GM23338 (cell line): Measurements from ENCODE around the gene KIF18B.

Source experiments
- CREB1 ChIP-seq: fragments of 250-450 bp; sonication (Bioruptor Pico); IDR thresholded peaks from 2 replicates; pipeline ENCODE4 v1.5.0; 2020; ENCODE audit warnings: low read depth, mild to moderate bottlenecking, moderate library complexity
- CTCF ChIP-seq, 2 experiments: fragments of 200-600 bp in 1 of 2; sonication (generic) in 1 of 2; conservative IDR thresholded peaks; 2 replicates each; pipeline versions ENCODE4 v1.5.1 to v1.6.1; 2016 to 2017; ENCODE audit warnings: antibody characterized with exemption in 2 of 2, low read depth in 2 of 2, mild to moderate bottlenecking in 2 of 2, moderate library complexity in 1 of 2
- EZH2 ChIP-seq: fragments of 200-600 bp; sonication (generic); IDR thresholded peaks from one replicate; pipeline ENCODE4 v1.8.0; 2017; ENCODE audit warnings: antibody characterized with exemption, mild to moderate bottlenecking, low read depth; ENCODE audit not compliant: unreplicated experiment
- EZH2phosphoT487 ChIP-seq: fragments of 200-600 bp; sonication (generic); IDR thresholded peaks from one replicate; pipeline ENCODE4 v1.8.1; 2018; ENCODE audit warnings: antibody characterized with exemption; ENCODE audit not compliant: unreplicated experiment
- JUNB ChIP-seq: IDR thresholded peaks from one replicate; pipeline ENCODE4 v1.6.1; 2016; ENCODE audit warnings: antibody characterized with exemption; ENCODE audit not compliant: unreplicated experiment
- NANOG ChIP-seq: IDR thresholded peaks from 2 replicates; pipeline ENCODE4 v1.6.1; 2016; ENCODE audit warnings: antibody characterized with exemption, borderline replicate concordance
- POLR2AphosphoS5 ChIP-seq: IDR thresholded peaks from 2 replicates; pipeline ENCODE4 v1.6.1; 2016; ENCODE audit warnings: antibody characterized with exemption, low read depth
- REST ChIP-seq: IDR thresholded peaks from one replicate; pipeline ENCODE4 v1.6.1; 2018; ENCODE audit warnings: antibody characterized with exemption; ENCODE audit not compliant: unreplicated experiment
- STAT1 ChIP-seq: IDR thresholded peaks from one replicate; pipeline ENCODE4 v1.6.1; 2016; ENCODE audit warnings: antibody characterized with exemption; ENCODE audit not compliant: unreplicated experiment
- ZNF114 ChIP-seq: fragments of 250-450 bp; sonication (Bioruptor Pico); IDR thresholded peaks from 2 replicates; pipeline ENCODE4 v1.5.0; 2020; ENCODE audit warnings: mild to moderate bottlenecking, moderate library complexity
- ZNF331 ChIP-seq: fragments of 250-450 bp; sonication (Bioruptor Pico); IDR thresholded peaks from 2 replicates; pipeline ENCODE4 v1.5.0; 2020; ENCODE audit warnings: low read depth, mild to moderate bottlenecking, moderate library complexity
- TF ChIP-seq, protein P1 (sequence below): IDR thresholded peaks from 2 replicates; pipeline ENCODE4 v1.6.1; 2016; ENCODE audit warnings: antibody characterized with exemption

DNA sequence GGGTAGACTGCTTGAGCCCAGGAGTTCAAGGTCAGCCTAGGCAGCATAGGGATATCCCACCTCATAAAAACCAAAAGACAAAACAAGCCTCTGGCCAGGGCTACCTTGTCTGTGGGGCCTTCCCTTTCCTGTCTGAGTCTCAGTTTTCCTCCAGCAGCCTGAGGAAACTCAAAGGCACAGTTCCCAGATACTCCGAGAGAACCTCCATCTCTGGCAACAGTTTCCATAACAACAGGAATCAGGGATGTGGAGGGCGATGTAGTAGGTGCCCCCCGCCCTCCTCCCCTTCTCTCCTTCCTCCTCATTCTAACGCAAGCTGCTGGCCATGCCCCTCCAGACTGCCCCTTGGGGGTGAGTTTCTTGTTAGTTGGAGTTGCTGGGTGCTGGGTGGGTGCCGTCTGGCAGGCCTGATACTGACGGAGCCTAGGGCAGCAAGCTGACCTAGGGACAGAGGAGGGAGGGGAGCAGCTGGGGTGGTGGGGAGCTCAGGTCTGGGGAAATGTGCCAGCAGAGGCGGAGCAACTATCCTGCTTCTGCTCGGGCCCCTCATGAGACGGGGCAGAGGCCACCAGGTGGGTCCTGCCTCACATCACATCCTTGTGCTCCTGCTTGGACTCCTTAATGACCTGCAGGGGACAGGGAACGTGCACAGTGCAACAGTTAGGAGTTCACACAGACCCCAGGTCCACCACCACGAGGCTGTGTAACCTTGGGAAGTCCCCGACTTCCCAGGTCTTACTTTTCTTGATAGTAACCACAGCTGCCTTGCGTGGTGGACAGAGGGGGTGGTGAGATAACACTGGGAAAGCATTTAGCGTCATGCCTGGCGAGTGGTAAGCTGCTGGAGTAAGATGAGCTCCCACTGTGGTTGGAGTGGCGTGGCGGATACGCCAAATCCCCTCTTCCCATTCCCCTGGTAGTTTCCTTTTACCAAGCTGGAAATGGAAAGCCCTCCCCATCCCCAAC is 40.5 kb downstream of the KIF18B start:
- TF ChIP-seq CTCF (conservative IDR thresholded peaks at IDR 0.05; ENCODE audit: low read depth in 2 of 2) (no peak), POLR2AphosphoS5 (no peak), EZH2phosphoT487 (no peak), REST (no peak), JUNB (no peak), CREB1 (CRISPR knock-in tag) (no peak), ZNF114 (no peak), EZH2 (no peak), NANOG (no peak), STAT1 (no peak), ZNF331 (CRISPR knock-in tag) (no peak)
- TF ChIP-seq, protein P1, sequence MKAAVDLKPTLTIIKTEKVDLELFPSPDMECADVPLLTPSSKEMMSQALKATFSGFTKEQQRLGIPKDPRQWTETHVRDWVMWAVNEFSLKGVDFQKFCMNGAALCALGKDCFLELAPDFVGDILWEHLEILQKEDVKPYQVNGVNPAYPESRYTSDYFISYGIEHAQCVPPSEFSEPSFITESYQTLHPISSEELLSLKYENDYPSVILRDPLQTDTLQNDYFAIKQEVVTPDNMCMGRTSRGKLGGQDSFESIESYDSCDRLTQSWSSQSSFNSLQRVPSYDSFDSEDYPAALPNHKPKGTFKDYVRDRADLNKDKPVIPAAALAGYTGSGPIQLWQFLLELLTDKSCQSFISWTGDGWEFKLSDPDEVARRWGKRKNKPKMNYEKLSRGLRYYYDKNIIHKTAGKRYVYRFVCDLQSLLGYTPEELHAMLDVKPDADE, result no peak
